ENCODE results near the gene CASP9. TPM values are rescaled to one million over a fixed set of nuclear protein-coding genes. Genes with fewer than 3 reads are reported as not detected.
A peak's percentile ranks its signal among the peaks of the same experiment; 100 is the strongest.

Gene CASP9
- total and polyA plus RNA-seq, 2 of the 13 experiments (the other 11 are each of a cell fraction or from before 2014, with no cell fraction given), result 8.5 to 11.5 TPM

DNA sequence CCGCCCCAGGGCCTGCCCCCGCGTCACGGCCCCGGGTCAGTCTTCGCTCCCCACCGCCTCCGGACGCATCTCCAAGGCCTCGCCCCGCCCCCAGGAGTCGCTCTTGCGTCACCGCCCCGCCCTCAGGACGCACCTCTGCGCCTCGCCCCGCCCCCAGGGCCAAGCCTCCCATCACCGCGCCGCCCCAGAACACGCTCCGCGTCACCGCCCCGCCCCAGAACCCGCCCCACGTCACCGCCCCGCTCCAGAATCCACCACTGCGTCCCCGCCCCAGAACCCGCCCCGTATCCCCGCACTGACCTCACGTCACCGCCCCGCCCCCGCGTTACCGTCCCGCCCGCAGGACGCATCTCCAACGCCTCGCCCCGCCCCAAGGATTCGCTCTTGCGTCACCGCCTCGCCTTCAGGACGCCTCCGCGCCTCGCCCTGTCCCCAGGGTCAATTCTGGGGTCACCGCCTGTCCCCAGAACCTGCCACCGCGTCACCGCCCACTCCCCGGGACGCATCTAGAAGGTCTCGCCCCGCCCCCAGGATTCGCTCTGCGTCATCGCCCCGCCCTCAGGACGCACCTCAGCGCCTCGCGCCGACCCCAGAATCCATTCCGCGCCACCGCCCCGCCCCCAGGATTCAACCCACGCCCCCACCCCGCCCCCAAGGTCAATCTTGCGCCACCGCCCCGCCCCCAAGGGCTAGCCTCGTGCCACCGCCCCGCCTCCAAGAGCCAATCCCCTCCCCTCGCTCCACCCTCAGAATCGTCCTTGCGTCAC, 451 bp upstream of the CASP9 start:
- POLR2A ChIA-PET, result interaction anchor here (0.6 to 0.8 kb wide), 3 partner anchors 14 to 93 kb away, joined by 3 to 5 read pairs (median 3); partner anchors contain the start of gene DDI2
- intact Hi-C loops (cut with micrococcal nuclease; ENCODE audit: unreplicated experiment), result loop anchor here (10.0 kb wide), 1 partner anchor 80 kb away; no protein-coding TSS in a partner anchor
- no TSS peak for BruUV-seq (replicated peaks)
- peak; percentile 21 to 30; a peak in 2 of 4 replicates for TF ChIP-seq NR2F1 (CRISPR knock-in tag; IDR thresholded peaks at IDR 0.05)
- TF ChIP-seq, protein P1, sequence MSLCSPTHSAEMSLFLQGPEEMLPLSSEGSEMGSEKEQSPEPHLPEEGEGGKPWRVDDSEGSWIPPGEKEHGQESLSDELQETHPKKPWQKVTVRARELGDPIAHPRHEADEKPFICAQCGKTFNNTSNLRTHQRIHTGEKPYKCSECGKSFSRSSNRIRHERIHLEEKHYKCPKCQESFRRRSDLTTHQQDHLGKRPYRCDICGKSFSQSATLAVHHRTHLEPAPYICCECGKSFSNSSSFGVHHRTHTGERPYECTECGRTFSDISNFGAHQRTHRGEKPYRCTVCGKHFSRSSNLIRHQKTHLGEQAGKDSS (CRISPR knock-in tag; IDR thresholded peaks at IDR 0.05; ENCODE audit: borderline replicate concordance, low read depth), result no peak
- TF ChIP-seq, protein P2, sequence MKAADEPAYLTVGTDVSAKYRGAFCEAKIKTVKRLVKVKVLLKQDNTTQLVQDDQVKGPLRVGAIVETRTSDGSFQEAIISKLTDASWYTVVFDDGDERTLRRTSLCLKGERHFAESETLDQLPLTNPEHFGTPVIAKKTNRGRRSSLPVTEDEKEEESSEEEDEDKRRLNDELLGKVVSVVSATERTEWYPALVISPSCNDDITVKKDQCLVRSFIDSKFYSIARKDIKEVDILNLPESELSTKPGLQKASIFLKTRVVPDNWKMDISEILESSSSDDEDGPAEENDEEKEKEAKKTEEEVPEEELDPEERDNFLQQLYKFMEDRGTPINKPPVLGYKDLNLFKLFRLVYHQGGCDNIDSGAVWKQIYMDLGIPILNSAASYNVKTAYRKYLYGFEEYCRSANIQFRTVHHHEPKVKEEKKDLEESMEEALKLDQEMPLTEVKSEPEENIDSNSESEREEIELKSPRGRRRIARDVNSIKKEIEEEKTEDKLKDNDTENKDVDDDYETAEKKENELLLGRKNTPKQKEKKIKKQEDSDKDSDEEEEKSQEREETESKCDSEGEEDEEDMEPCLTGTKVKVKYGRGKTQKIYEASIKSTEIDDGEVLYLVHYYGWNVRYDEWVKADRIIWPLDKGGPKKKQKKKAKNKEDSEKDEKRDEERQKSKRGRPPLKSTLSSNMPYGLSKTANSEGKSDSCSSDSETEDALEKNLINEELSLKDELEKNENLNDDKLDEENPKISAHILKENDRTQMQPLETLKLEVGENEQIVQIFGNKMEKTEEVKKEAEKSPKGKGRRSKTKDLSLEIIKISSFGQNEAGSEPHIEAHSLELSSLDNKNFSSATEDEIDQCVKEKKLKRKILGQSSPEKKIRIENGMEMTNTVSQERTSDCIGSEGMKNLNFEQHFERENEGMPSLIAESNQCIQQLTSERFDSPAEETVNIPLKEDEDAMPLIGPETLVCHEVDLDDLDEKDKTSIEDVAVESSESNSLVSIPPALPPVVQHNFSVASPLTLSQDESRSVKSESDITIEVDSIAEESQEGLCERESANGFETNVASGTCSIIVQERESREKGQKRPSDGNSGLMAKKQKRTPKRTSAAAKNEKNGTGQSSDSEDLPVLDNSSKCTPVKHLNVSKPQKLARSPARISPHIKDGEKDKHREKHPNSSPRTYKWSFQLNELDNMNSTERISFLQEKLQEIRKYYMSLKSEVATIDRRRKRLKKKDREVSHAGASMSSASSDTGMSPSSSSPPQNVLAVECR (CRISPR knock-in tag; IDR thresholded peaks at IDR 0.05; ENCODE audit: borderline replicate concordance), result peak; percentile 34; the same call in 1 of the 2 replicates
- no peak for TF ChIP-seq ZNF251 (CRISPR knock-in tag; IDR thresholded peaks at IDR 0.05)
- TF ChIP-seq GATAD1 (CRISPR knock-in tag; IDR thresholded peaks at IDR 0.05), result peak; percentile 45; the same call in 1 of the 2 replicates
- TF ChIP-seq RORA (CRISPR knock-in tag; IDR thresholded peaks at IDR 0.05), result no peak
- TF ChIP-seq, protein P3, sequence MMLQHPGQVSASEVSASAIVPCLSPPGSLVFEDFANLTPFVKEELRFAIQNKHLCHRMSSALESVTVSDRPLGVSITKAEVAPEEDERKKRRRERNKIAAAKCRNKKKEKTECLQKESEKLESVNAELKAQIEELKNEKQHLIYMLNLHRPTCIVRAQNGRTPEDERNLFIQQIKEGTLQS (CRISPR knock-in tag; IDR thresholded peaks at IDR 0.05), result no peak; the same call in 1 of the 2 replicates
- TF ChIP-seq, protein P4, sequence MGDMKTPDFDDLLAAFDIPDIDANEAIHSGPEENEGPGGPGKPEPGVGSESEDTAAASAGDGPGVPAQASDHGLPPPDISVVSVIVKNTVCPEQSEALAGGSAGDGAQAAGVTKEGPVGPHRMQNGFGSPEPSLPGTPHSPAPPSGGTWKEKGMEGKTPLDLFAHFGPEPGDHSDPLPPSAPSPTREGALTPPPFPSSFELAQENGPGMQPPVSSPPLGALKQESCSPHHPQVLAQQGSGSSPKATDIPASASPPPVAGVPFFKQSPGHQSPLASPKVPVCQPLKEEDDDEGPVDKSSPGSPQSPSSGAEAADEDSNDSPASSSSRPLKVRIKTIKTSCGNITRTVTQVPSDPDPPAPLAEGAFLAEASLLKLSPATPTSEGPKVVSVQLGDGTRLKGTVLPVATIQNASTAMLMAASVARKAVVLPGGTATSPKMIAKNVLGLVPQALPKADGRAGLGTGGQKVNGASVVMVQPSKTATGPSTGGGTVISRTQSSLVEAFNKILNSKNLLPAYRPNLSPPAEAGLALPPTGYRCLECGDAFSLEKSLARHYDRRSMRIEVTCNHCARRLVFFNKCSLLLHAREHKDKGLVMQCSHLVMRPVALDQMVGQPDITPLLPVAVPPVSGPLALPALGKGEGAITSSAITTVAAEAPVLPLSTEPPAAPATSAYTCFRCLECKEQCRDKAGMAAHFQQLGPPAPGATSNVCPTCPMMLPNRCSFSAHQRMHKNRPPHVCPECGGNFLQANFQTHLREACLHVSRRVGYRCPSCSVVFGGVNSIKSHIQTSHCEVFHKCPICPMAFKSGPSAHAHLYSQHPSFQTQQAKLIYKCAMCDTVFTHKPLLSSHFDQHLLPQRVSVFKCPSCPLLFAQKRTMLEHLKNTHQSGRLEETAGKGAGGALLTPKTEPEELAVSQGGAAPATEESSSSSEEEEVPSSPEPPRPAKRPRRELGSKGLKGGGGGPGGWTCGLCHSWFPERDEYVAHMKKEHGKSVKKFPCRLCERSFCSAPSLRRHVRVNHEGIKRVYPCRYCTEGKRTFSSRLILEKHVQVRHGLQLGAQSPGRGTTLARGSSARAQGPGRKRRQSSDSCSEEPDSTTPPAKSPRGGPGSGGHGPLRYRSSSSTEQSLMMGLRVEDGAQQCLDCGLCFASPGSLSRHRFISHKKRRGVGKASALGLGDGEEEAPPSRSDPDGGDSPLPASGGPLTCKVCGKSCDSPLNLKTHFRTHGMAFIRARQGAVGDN (CRISPR knock-in tag; IDR thresholded peaks at IDR 0.05), result peak; percentile 31
- TF ChIP-seq PHF8 (CRISPR knock-in tag; IDR thresholded peaks at IDR 0.05), result peak; percentile 12; the same call in 1 of the 2 replicates
- TF ChIP-seq GATAD2A (CRISPR knock-in tag; IDR thresholded peaks at IDR 0.05), result 0 out of 2 replicates have a peak, but pooled peaks have one; percentile 6

More for the DNA sequence above, 451 bp upstream of the CASP9 start:
- Histone ChIP-seq H3K27ac (ENCODE audit: extremely low read length, insufficient read depth, low read length) (peak overlapping the region; percentile 91), H3K9ac (ENCODE audit: insufficient read depth, low read depth, low read length) (peak overlapping the region; percentile 86), H3K79me2 (ENCODE audit: insufficient read depth, low read length) (peaks cover 19% of the 10 kb centered on the region), H3K4me1 (ENCODE audit: insufficient read depth, low read length) (peaks cover 42% of the 10 kb centered on the region), H3K4me2 (ENCODE audit: low read depth, low read length) (peak overlapping the region; percentile 32; the same call in 1 of the 2 replicates), H3K27me3 (ENCODE audit: control insufficient read depth in 1 of 2, insufficient read depth in 2 of 2, low read length in 2 of 2) (no peaks in the 10 kb centered on the region; a peak in 1 of 5 replicates), H3K36me3 (replicated peaks in 1 of 2; ENCODE audit: control insufficient read depth in 1 of 2, insufficient read depth in 2 of 2, low read length in 2 of 2) (no peaks in the 10 kb centered on the region), H3K9me3 (ENCODE audit: low read length) (no peaks in the 10 kb centered on the region), H2AFZ (ENCODE audit: low read length) (no peak overlapping the region), H3K4me3 (replicated peaks in 1 of 3; ENCODE audit: insufficient read depth in 1 of 3, low read depth in 2 of 3, low read length in 3 of 3) (peak overlapping the region; percentile 51 to 97 (median 83); a peak in 5 of 6 replicates), H4K20me1 (ENCODE audit: insufficient read depth, low read length) (peaks cover 4% of the 10 kb centered on the region; the same call in 1 of the 2 replicates)
- in situ Hi-C loops (cut with HindIII; ENCODE audit: extremely low pct_ligation_motif_present, low pct_unique_long_range_greater_than_20kb), result no loop called here
- CTCF ChIA-PET (ENCODE audit: low intra/inter-chr PET ratio, low total read pairs), result no interaction called here
- ATAC-seq (peak; percentile 26), FAIRE-seq (peak; percentile 88), DNase-seq (ENCODE audit: low spot score) (peak; percentile 90)
- 0% methylated on average over 26 of the region's 88 CpGs for WGBS (ENCODE audit: low lambda C conversion rate)

Measured in HepG2 (cell line).